Stromal cell of bone marrow (primary cell): Measurements from ENCODE around the gene SIGLEC7.
"Not testable (repeated sequence)": the region's sequence is repeated elsewhere in the genome, so short reads cannot be mapped to it uniquely, and the experiment has no call there.

Source experiments
- DNase-seq: peaks from one replicate; pipeline ENCODE4 v3.0.0-alpha.2; 2012; ENCODE audit warnings: low read depth

Gene SIGLEC7

DNA sequence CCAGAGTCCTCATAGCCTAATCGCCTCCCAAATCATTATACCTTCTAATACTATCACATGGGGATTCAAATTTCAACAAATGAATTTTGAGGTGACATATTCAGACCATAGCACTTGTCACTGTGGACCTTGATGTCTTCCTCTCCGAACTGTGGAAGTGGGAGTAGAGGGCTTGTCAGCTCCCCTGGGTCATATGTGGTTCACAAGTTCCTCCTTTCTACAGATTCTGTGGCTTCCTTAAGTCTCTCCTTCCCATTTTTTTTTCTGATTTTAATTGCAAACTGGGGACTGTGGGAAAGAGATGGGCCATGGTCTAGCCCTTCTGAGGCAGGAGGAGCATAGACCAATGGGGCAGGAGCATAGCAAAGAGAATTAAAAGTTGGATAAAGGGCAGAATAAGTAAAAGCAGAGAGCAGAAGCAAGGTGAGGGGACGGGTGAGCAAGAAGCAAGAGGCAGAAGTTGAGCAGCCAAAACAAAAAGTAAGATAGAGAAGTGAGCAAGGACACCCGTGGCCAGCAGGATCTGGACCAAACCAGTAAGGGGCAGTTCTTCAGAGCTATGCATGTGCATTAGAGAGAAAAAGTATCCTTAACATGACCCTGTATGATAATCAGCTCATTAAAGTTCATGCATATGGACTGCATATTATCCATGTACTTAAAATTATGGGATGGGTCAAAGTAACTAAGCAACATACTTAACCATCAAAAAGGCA lies 2.6 kb upstream of the SIGLEC7 start:
- DNase-seq: no peak

DNA sequence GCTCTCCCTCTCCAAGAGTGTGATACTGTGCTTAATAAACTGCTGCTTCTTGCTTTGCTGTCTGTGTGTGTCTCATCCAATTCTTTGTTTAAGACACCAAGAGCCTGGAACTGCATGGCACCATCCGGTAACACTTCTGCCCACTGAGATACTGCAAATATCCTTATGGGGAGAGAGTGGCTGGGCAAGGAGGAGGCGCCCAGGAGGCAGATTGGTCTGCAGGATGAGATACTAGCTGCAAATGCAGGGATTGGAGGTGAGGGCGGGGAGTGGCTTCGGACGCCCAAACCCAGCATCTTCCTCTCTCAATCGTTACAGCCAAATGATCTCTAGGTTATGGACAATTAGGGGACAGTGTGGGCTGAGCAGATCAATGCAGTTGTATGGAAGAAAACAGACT lies 1.7 kb upstream of the SIGLEC7 start:
- no peak for DNase-seq

DNA sequence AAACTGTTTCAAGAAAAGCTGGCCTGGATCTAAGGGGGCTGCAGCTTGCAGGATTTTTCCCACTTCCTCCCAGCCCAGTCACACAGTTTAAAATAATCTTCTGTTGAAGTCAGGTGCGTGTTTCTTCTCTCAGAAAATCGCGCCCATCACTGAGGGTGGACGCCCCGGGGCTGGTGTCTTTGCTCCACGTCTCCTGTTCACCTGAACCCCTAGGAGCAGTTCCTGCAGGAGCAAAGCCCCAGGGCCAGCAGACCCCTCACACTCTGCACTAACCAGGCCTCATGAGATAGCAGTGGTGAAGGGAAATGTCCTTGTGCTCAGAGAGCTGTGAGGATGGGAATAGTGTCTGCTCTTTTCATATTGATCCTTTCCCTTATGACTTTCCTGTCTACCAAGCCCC lies 920 bp upstream of the SIGLEC7 start:
- no peak for DNase-seq

DNA sequence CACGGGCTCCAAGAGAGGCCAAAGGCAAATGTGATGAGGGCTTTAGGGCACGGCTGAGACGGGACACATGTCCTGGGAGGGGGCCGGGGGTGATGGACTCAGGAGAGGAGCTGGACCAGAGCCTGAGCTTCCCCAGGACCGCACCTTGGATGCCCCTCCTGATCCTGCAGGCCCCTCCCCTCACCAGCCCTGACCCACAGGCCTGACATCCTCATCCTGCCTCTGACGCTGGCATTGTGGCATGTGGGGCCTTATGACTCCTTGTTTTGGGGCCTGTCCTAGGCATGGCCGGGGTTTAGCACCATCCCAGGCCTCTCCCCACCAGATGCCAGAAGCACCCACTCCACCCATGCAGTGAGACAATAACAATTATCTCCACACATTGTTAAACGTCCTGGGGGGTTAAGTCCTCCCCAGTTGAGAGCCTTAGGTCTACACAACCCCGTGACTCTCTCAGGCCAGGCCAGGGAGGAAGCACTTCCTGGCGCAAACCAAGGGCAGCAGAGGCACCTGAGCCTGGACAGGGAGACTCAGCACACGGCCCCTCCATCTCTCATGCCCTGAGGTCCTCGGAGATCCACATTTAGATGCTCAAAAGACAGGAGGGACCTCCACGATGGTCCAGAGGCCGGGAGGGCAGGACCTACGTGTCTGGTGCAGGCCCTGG lies 841 bp downstream of the SIGLEC7 start:
- not testable (repeated sequence) for DNase-seq

DNA sequence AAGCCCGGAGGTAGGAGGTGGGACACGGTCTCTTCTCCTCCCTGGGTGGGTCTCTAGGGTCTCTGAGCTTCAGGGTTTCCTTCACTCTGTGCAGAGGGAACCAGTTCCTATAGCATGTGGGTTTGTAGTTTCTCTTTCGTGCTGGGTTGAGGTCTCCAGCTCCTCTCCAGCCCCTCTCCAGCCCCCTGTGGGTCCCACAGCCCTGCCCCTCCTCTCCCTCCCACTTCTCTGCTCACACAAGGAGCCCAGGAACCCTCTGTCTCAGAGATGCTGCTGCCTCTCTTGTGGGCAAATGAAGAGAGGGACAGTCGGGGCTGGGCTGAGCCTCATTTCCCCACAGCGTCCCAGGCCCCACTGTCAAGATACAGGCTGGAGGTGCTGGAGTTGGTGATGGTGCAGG lies 1.4 kb downstream of the SIGLEC7 start:
- no peak for DNase-seq

DNA sequence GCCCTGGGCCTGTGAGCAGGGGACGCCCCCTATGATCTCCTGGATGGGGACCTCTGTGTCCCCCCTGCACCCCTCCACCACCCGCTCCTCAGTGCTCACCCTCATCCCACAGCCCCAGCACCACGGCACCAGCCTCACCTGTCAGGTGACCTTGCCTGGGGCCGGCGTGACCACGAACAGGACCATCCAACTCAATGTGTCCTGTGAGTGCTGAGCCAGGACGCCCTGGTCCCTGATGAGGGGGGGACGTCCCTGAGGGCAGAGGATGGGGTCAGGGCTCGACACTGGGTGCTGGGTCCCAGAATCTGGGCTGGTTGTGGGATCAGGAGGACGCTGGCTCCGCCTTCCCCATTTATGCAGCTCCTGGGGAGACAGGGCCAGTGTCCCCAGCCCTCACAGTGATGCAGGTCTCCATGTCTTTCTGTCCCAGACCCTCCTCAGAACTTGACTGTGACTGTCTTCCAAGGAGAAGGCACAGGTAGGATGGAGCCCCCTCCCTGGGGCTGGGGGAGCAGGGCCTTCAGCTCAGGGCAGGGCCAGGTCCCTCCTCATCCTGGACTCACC lies 2.5 kb downstream of the SIGLEC7 start:
- DNase-seq: no peak

DNA sequence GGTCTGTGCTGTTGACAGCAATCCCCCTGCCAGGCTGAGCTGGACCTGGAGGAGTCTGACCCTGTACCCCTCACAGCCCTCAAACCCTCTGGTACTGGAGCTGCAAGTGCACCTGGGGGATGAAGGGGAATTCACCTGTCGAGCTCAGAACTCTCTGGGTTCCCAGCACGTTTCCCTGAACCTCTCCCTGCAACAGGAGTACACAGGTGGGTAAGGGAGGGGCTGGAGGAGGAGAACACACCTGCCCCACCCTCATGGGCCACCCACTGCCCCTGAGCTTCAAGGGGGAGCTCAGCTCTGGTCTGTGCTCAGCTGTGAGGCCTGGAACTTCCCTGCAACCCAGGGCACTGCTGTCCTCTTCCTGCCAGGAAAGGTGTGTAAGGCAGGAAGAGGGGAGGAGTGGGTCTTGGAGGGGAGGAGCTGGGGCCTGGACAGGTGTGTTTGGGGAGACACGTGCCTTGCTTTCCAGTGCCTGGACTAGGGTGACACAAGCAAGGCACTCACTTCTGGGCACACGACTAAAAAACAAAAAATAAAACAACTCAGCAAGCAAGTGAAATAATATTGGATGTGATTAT lies 3.9 kb downstream of the SIGLEC7 start:
- DNase-seq: no peak

DNA sequence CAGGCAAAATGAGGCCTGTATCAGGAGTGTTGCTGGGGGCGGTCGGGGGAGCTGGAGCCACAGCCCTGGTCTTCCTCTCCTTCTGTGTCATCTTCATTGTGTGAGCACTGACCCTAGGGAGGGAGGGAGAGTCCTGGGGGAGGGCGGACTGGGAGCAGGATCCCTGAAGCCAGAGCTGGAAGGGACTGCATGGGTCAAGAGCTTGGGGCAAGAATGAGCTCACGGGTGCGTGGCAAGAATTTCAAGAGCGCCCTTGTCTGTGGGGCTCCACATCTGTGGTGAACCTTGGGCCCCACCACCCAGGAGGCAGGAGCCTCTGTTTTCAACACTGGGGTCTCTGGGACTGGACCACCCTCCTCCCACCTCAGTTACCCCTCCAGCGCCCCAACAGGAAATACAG lies 4.7 kb downstream of the SIGLEC7 start:
- no peak for DNase-seq

DNA sequence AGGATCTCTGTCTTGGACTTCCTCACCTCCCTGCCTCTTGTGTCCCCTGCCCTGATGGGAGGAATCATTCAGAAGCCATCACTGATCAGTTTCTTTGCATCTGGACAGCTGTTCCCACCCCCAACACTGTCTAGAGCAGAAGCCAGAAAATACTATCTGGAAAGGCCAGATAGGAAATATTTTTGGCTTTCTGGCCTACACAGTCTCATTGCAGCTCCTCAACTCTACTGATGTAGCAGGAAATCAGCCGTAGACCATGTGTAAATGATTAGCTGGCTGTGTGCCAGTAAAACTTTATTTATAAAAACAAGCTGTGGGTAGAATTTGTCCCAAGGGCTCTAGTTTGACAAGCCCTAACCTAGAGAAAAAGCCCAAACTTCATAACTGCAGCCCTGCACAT lies 5.6 kb downstream of the SIGLEC7 start:
- no peak for DNase-seq

DNA sequence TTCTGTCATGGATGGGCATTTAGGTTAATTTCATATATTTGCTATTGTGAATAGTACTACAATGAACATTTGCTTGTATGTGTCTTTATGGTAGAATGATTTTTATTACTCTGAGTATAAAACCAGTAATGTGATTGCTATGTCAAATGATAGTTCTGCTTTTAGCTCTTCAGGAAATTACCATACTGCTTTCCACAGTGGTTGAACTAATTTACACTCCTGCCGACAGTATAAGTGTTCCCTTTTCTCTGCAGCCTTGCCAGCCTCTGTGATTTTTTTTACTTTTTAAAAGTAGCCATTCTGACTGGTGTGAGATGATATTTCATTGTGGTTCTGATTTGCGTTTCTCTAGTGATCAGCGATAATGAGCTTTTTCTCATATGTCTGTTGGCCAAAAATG lies 6.5 kb downstream of the SIGLEC7 start:
- no peak for DNase-seq

DNA sequence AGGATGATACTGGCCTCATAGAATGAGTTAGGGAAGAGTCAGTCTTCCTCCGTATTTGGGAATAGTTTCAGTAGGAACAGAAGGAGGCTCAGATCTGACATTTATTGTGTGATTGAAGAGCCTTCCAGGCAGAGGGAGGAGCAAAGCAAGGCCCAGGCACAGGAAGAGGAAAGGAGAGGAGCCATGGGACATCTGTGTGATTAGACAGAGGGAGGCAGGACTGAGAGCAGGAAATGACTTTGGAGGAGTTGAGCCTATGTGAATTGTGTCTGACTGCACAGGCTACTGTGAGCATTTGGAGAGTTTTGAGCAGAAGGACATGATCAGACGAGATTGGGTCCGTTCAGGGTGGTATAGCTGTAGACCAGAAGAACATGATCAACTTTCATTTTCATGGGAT lies 8.5 kb downstream of the SIGLEC7 start:
- DNase-seq: no peak

DNA sequence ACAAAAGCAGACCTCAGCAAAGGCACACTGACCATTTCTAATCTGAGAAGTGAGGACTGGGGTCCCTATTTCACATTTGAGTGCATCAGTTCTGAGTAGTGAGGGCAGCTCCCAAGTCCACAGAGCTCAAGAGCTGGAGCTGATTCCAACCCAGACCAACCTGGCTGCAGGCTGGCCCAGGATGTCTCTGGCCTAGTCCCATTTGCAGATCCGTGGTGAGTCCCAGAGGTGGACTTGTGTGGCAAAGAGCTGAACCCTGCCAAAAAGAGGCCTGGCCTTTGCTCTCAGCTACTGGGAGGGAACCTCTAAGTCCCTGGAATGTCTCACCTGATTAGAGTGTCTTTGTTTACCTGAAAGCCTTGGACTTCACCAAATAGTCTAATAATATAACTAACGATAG lies 14.6 kb downstream of the SIGLEC7 start:
- no peak for DNase-seq

DNA sequence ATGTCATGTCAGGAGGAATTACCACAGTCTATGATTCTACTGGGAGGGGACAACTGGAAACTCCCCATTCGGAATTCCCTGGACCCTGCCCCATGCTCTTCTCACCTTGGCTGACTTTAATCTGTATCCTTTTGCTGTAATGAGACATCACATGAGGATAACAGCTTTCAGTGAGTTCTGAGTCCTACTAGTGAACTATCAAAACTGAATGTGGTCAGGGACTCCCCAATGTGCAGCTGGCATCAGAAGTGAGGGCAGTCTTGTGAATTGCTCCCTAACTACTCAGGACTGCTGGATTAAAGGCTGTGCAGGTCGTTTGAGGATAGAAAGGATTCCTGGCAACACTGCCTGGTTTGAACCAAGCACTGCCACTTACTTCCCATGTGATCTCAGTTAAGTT lies 15.2 kb downstream of the SIGLEC7 start:
- no peak for DNase-seq

DNA sequence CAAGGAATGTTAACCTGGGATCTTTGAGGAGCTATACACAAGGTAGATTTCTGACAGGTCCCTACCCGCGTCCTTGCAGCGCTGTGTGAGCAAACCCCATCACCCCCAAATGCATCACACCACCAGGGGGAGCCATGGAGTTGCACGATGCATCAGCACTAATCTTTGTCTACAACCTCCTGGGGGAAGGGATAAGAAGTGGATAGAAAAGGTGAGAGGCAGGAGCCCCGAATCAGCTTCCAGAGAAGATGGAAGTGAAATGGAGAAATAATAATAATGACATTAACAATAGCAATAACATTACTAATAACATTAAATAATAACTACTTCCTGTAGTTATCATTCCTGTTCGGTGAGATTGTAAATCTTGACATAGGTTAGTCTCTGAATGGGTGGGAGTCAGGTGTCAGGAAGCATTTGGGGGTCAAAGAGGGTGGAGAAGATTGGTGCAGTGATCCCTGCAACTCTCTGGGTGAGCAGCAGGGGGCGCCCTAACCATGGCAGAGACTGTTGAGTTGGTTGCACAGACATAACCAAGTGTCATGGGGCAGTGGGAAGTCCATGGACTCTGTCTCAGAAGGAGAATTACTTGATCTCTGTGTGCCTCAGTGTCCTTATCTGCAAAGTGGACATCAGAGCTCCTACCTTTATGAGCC lies 16.5 kb downstream of the SIGLEC7 start:
- DNase-seq: no peak

DNA sequence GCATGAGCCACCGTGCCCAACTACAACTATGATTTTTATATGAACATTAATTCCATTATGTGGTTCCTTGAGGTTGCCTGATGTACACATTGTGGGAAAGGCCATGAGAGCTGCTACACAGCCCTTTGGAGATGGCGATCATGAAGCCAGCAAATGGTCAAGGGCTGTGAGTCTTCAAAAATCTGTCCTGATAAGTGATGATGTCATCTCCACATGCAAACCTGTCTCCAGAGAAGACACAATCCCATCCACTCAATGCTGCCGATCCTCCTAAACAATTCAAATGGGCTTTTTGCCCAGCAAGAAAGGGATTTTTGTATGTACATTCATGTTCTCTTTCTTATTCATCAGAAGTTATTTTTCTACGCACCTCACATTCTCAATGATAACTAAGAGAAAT lies 17.6 kb downstream of the SIGLEC7 start:
- DNase-seq: no peak

DNA sequence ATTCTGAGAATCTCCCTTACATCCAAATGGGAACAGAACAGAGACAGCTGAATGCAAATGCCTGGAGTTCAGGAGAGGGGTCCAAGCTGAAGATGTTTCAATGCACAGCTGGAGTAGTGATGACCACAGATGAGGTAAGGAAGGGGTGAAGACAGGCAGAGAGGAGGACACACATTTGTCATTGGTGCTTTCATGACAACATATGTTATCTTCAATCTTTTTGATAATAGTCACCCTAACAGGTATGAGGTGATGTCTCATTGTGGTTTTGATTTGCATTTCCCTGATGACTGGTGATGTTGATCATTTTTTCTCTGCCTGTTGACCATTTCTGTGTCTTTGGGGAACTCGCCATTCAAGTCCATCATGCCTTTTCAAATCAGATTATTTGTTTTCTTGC lies 19.2 kb downstream of the SIGLEC7 start:
- no peak for DNase-seq

DNA sequence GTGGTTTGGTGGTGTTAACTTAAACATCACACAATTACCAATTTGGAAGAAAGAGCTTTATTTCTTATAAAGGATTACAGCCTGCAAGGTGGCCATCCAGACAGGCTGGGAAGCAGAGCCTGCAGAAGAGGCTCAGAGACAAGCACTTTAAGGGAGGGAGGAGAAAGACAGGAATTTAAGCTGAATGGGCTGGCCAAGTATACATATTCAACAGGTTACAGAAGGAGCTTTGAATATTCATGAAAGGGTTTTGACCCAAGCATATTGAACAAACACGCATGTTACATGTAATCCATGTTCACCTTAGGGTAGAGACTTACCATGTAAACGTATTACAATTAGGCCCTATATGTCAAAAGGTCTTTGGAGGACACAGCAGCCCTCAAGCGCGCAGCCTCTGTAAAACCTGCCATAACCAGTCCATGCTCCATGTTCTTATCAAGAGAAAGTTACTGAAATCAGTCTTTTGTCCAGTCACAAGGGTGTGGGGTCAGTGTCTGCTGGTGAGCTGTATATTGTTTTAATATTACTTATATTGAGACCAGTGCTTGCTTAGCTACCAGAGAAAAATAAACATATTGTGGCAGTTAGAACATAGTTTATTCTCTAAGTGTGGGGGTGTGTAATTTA lies 19.9 kb downstream of the SIGLEC7 start:
- no peak for DNase-seq

DNA sequence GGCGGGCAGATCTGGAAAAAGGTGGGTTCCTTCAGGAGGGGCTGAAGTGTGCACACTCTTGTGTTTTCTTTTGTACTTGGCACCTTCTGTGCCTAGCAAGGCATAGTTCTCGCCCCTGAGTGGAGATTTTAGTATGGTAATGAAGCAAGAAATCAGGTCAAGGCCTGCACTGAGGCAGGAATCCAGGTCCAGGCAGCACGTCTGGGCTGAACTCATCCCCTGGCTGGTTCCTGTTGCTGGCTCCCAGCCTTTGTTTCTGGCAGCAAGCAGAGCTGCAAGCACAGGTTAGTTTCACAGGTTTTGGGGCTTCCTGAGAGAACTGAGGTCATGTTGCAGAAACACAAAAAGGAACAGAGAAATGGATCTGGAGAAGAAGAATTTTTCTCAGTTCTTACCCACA lies 21.2 kb downstream of the SIGLEC7 start:
- DNase-seq: no peak

DNA sequence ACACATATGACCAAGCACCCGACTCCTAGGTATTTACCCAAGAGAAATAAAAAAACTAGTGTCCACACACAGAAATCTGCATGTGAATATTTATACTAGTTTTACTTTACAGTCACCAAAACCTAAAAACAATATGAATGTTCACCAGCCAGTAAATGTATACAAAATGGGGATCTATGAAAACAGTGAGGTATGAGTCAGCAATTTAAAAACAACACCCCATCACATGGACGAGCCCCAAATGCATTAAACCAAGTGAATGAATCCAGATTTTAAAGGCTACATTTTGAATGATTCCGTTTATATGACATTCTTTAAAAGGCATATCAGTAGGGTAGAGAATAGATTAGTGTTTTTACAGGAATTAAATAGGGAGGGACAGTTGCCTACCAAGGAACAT lies 22.1 kb downstream of the SIGLEC7 start:
- no peak for DNase-seq

DNA sequence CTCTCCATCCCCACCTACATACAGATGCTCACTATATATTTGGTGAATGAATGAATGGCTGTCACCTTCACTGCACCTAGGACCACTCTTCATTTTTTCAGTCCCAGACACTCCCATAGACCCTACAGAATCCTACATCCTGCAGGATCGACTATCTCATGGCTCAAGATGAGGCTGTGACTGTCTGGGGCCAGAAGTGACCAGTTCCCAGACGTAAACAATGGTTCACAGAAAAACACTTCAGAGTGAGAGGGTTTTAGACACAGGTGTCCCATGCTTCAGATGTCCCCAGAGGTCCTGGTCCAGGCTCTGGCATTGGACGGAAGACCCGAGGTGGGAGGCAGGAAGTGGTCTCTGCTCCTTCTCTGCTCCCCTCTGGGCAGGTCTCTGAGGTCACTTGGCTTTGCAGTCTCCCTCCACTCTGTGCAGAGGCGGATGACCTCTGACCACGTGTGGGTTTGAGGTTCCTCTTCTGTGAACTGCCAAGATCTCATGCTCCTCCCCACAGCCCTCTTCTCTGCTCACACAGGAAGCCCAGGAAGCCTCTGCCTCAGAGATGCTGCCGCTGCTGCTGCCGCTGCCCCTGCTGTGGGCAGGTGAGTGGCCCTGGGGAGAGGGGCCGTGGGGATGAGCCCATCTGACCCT lies 24.9 kb downstream of the SIGLEC7 start:
- DNase-seq: no peak

DNA sequence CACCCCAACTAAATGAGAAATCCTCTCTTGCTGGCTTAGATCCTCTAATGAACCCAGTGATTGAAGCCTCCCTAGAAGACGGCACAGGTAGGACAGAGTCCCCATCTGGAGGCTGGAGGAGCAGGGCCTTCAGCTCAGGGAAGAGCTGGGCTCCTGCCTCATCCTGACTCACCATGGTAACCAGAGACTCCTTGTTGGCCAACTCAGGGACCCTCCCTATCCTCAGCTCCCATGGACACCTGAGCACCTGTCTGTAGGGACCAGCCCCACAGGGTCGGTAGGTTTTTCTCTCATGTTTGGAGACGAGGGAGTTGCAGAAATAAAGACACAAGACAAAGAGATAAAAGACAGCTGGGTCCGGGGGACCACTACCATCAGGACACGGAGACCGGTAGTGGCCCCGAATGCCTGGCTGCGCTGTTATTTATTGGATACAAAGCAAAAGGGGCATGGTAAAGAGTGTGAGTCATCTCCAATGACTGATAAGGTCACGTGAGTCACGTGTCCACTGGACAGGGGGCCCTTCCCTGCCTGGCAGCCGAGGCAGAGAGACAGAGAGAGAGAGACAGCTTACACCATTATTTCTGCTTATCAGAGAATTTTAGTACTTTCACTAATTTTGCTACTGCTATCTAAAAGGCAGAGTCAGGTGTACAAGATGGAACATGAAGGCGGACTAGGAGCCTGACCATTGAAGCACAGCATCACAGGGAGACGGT lies 26.6 kb downstream of the SIGLEC7 start:
- no peak for DNase-seq
